NCI-H2029 (cell line): ENCODE data around the gene UROC1.

Experiments
- DNase-seq: peaks from one replicate; lab custom pipeline; 2025; lab: John Stamatoyannopoulos, UW

Gene UROC1

DNA sequence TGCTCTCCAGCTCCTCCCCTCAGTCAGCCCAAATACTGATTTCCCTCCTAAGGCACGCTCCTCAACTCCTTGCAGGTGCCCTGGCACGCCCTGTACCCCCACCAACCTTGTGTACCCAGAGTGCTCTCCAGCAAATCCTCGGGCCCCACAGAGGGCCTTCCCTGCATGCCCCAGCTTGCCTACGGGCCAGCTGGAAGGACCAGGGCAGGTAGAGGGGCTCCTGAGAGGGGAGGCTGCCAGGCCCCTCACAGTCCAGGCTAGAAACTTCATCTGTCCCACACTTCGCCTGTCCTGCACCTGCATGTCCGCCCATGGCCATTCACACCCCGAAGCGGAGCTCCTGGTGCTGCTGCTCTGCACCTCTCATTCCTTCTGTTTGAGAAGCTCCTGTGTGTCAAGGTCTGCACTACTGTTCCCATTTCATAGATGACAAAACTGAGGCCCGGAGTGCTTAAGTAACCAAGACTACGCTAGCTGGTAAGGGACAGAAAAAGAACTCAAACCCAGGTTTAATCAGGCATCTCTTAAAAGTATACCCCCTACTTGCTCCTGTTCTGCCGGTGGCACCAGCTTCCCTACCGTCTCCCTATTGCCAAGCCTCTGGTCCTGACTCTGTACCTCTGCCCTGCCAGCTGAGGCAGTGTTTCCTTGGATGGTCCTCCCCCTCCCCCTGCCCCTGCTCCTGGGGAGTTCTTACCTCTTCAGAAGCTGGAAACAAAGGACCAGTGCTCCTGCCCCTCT is 77.4 kb downstream of the UROC1 start:
- no peak for DNase-seq

DNA sequence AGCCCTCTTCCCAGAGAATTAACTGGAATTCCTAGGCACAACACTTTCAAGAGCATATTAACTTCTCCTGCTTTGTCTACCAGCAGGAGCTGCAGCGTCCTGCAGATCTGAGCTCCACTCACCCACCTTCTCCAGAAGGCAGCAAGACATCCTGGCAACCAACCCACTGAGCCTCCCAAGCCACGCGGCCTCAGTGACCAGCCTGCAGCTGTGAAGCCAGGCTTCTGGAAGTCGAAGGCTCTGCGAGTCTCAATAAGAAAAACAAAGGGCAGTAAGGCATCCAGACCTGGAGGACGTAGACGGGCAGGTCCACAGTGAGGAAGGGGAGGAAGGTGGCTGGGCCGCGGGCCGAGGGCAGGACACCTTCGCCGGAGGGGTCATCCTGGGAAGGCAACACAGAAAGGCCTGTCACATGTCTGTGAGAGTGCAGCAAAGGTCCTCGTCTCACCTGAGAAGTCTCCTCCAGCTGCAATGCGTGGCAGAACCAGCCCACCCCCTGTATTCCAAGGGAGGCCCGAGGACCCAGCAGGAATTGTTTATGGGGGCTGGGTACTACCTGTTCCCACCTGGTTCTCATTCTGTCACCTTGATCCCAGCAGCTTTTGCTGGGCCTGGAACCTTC is 78.1 kb downstream of the UROC1 start:
- DNase-seq: no peak

DNA sequence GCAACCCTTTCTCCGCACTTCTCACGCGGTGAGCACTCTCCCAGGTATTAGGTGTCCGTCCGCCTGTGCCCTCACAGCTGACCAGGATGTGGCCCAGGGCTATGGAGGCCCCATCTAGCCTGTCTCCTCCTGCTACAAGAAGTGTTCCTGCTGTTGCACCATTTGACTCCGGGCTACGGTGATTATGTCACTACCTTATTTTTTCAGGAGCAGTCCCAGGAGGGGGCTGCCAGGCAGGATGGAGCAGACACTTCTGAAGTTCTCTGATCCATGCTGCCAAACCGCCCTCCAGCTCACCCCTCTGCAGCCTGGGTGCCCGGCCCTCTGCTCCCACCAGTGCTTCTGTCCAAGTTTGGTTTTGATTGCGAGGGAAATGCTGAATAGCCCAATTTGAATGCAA is 78.8 kb downstream of the UROC1 start:
- no peak for DNase-seq

DNA sequence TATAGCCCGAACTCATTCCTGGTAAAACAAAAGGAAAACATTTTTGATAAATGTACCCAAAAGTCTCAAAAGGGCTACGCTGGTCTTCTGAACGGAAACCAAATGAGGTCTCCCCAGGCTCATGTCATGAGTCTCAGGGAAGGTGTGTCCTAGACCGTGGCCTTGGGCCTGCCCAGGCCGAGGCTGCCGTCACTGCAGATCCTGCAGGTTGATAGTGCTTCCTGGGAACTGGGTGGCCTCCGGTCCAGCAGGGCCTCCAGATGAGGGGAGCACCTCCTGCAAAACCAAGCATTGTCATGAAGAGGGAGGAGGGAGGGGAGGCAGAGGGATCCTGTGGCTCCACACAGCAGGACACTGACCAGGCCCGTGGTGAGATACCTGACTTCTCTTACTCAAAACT is 79.4 kb downstream of the UROC1 start:
- no peak for DNase-seq

DNA sequence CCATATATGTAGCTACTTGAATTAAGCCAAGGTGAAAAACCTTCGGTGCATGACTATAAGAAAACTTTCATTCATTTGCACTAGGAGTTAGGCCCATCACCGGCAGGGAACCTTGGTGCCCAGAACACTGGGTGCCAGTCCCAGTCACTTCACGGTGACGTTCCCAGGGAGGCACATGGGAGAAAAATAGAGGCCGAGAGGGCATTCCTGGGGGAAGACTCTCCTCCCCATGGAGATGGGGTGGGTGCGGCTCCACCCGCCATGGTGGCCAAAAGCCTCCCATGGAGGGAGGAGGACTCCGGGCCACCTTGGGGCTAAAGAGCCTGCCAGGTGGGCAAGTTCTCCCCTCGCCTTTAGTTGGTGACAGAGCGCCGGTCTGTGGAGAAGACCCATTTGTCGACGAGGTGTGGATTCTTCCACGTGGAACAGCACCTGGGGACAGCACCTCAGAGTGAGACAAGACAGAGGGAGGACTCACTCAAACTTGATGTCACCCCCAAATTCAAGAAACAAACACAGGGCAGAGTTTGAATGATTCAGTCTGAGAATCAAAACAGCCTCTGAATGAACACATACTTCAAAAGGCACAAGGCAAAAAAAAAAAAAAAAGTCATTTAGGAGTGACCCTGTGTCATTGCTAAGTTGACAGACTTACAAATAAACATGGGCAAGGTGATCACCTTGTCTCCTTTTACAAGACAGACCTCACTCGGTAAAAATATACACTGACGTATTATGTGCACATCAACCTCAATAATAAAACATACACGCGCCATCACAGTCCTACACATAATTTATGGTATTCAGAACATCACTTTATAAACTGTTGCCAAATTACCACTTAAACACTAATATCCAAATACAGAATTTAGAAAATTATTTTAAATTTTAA is 80.5 kb downstream of the UROC1 start:
- no peak for DNase-seq

DNA sequence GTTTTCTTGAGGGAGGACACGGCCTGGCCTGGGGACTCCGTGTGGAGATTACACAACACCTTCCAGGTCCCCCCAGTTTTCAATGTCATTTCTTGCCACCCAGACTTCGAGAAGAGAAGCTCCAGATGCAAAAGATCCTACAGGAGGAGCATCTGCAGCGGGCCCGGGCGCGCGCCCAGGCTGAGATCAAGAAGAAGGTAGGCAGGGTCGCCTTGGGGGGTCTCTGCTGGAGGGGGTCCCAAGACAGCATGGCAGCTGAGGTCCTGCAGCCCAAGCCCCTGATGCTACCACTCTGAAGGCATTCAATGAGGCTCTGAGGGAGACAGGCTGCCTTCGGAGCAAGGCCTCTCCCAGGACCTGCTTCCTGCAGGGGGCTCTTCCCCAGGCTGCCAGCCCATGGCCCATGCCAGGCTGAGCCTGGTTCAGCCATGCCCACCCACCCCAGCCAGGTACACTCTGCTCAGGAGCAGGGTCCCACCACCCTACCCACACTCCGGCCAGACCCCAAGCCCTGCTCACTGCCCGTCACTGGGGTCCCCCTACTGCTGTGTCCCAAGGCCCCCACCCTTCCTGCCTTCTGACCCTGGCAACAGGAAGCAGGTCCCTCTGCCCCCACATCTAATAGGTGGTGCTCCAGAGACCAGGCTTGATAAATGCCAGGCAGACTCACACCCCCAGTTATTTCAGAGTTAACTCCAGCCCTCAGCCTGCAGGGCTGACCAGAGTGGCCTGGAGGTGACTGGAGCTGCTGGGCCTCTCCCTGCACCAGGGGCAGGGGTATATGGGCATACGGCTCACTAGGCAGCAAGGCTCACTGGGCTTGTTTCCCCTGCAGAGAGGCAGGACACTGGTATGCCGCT is 81.9 kb downstream of the UROC1 start:
- DNase-seq: no peak

DNA sequence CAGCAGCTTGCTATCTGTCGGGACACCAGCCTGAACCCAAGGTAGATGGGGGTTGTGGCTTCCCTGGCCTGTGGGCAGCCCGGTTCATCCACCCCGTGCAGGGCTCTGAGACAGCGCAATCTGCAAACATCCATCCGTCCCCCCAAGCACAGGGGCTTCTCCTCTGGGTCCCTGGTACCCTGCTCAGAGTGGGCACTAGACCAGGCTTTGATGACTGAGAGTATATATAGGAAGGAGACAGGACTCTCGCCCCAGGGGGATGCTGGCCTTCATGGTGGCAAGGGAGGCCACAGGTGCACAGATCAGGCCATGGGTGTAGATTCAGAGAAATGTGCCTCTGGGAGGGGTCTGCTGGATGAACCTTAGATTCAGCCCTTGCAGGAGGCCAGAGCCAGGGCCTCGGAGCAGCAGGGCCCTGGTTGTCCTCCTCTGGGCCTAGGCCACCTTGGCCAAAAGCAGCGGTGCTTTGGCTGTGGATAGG is 82.6 kb downstream of the UROC1 start:
- no peak for DNase-seq

DNA sequence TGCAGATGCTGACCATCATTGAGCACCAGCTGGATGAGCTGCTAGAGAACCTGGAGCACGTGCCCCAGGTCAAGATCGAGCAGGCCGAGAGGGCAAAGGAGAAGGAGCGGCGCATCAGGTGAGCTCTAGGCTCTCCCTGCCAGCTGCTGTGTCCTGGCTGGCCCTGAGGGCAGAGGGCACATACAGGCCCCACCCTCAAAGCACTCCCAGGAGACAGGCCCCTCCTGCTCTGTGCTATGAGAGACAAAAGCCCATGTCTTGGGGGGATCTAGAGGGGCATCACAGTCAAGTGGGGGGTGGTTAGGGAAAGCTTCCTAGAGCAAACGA is 83.3 kb downstream of the UROC1 start:
- DNase-seq: no peak

DNA sequence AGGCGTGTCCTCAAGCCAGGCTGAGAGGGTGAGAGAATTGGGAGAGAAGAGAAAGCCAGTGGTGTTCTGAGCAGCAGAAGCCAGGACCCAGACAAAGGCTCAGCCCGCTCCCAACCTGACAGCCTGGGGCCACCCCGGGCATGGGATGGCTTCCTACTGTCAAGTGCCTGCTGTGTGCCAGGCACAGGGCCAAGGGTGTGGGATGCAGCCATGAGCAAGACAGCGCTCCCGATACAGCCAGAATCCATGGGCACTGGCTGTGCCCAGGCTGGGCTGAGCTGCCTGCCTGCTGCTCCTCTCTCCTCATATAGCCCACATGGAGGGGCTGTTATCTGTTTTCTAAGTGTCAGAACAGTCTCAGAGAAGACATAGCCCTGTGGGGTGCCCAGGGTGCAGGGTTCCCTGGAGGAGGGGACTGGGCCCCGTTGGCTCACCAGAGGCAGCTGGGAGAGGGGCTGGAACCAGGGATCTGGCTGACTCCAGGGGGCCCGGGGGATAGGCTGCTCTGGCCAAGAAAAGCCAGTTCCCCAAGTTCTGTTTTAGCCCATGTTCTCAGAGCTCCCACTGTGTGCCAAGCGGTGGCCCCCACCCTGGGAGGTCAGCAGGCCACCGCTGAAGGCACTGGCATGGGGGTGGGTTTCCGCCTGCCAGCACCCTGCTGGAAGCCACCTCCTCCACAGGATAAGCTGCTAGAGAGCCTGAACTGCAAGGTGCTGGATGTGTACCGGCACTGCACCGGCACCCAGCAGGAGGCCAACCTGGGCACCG is 83.9 kb downstream of the UROC1 start:
- peak; percentile 28 for DNase-seq

DNA sequence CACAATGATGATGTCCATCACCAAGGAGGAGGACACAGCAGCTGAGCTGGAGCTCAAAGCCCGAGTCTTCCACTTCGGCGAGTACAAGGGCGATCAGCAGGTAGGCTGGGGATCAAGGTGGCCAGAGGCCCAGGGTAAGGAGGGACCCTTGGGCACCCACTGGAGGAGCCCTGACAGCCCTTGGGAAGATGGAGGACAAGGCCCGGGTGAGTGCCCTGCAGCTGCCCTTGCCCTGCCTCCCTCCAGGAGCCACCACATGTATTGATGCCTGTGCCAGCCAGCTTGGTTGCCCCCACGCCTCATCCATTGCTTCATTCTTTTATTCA is 84.5 kb downstream of the UROC1 start:
- DNase-seq: no peak

DNA sequence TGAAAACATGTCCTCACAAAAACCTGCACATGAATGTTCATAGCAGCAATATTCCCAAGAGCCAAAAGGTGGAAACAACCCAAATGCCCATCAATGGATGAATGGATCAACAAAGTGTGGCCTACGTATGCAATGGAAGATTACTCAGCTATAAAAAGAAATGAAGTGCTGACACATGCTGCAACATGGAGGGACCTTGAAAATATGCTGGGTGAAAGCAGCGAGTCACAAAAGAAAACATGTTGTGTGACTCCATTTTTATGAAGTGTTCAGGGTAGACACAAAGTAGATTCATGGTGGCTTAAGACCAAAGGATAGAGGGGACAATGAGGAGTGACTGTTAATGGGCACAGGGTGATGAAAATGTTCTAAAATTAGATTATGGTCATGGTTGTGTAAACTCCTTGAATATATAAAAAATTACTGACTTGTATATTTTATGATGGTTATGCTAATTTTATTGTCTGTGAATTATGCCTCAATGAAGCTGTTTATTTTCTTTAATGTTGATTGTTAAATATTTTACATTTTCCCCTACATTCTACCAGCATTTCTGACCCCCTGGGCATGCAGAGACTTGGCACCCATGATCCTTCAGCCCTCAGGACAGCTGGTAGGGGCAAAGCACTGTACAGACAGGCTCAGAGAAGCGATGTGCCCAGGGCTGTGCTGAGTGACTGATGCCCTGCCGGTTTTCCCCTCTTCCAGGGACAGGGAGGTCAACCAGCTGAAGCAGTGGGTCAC is 85.0 kb downstream of the UROC1 start:
- DNase-seq: no peak
